Liver (tissue), 9 donors: ENCODE results near the gene LTB4R2. TPM values are rescaled to one million over a fixed set of nuclear protein-coding genes. Genes with fewer than 3 reads are reported as not detected.
A peak's percentile ranks its signal among the peaks of the same experiment; 100 is the strongest.

ENCODE experiments used
- DNase-seq: peaks from one replicate; pipeline ENCODE4 v3.0.0-alpha.2; 2017; ENCODE audit warnings: low spot score
- H3K27ac ChIP-seq, 2 donors: one replicate each; pipeline ENCODE4 v1.7.0; 2013; ENCODE audit warnings: inconsistent platforms in 2 of 2, low read length in 2 of 2, control low read depth in 1 of 2, low read depth in 1 of 2, mild to moderate bottlenecking in 1 of 2
- H3K27me3 ChIP-seq, 4 donors: one replicate each; pipeline versions ENCODE4 v1.6.1 to v1.7.0; 2013; ENCODE audit warnings: low read length in 3 of 4, inconsistent platforms in 1 of 4, mild to moderate bottlenecking in 1 of 4, moderate library complexity in 1 of 4; ENCODE audit not compliant: control insufficient read depth in 4 of 4, insufficient read depth in 4 of 4
- H3K36me3 ChIP-seq, 4 donors: one replicate each; pipeline versions ENCODE4 v1.6.1 to v1.7.0; 2013; ENCODE audit warnings: low read length in 3 of 4, mild to moderate bottlenecking in 3 of 4, low read depth in 1 of 4, moderate library complexity in 1 of 4; ENCODE audit not compliant: control insufficient read depth in 4 of 4, insufficient read depth in 3 of 4
- H3K4me1 ChIP-seq, 4 donors: one replicate each; pipeline versions ENCODE4 v1.6.1 to v1.7.0; 2013; ENCODE audit warnings: low read length in 3 of 4, mild to moderate bottlenecking in 3 of 4, moderate library complexity in 1 of 4; ENCODE audit not compliant: control insufficient read depth in 4 of 4, insufficient read depth in 4 of 4
- H3K4me3 ChIP-seq, 3 donors: one replicate each; pipeline versions ENCODE4 v1.6.1 to v1.7.0; 2013; ENCODE audit warnings: low read length in 3 of 3, control low read depth in 1 of 3, low read depth in 1 of 3, mild to moderate bottlenecking in 1 of 3
- H3K9ac ChIP-seq, 2 donors: one replicate each; pipeline ENCODE4 v1.7.0; 2013; ENCODE audit warnings: low read length in 2 of 2, mild to moderate bottlenecking in 2 of 2, moderate library complexity in 2 of 2, control low read depth in 1 of 2, low read depth in 1 of 2
- H3K9me3 ChIP-seq, 4 donors: one replicate each; pipeline versions ENCODE4 v1.6.1 to v1.7.0; 2013; ENCODE audit warnings: low read length in 3 of 4; ENCODE audit not compliant: control insufficient read depth in 4 of 4
- ATF3 ChIP-seq: IDR thresholded peaks from 2 replicates; pipeline ENCODE4 v1.6.1; 2016; ENCODE audit warnings: antibody characterized with exemption
- CTCF ChIP-seq: fragments of 150-350 bp; IDR thresholded peaks from 2 replicates; pipeline ENCODE4 v1.5.1; 2017; ENCODE audit warnings: improper control_type of control experiment, low read depth, low read length; ENCODE audit not compliant: missing input control
- EGR1 ChIP-seq, 2 donors: IDR thresholded peaks; 2 replicates each; pipeline ENCODE4 v1.6.1; 2016 to 2018; ENCODE audit warnings: antibody characterized with exemption in 2 of 2, low read depth in 2 of 2
- FOXA1 ChIP-seq: IDR thresholded peaks from 2 replicates; pipeline ENCODE4 v1.6.1; 2016; ENCODE audit warnings: antibody characterized with exemption
- FOXA2 ChIP-seq: IDR thresholded peaks from 2 replicates; pipeline ENCODE4 v1.6.1; 2016; ENCODE audit warnings: antibody characterized with exemption
- GABPA ChIP-seq, 2 donors: IDR thresholded peaks in 1 of 2; conservative IDR thresholded peaks in 1 of 2; 2 replicates each; pipeline ENCODE4 v1.6.1; 2016; ENCODE audit warnings: antibody characterized with exemption in 2 of 2, mild to moderate bottlenecking in 1 of 2, moderate library complexity in 1 of 2
- HNF4A ChIP-seq, 2 donors: conservative IDR thresholded peaks; 2 replicates each; pipeline ENCODE4 v1.6.1; 2016; ENCODE audit warnings: antibody characterized with exemption in 2 of 2, mild to moderate bottlenecking in 2 of 2
- HNF4G ChIP-seq: IDR thresholded peaks from 2 replicates; pipeline ENCODE4 v1.6.1; 2016; ENCODE audit warnings: antibody characterized with exemption
- JUND ChIP-seq, 2 donors: IDR thresholded peaks; 2 replicates each; pipeline ENCODE4 v1.6.1; 2016; ENCODE audit warnings: antibody characterized with exemption in 2 of 2
- MAX ChIP-seq: IDR thresholded peaks from 2 replicates; pipeline ENCODE4 v1.6.1; 2016; ENCODE audit warnings: antibody characterized with exemption
- NR2F2 ChIP-seq: IDR thresholded peaks from 2 replicates; pipeline ENCODE4 v1.6.1; 2016; ENCODE audit warnings: antibody characterized with exemption
- RAD21 ChIP-seq, 2 donors: IDR thresholded peaks; 2 replicates each; pipeline ENCODE4 v1.6.1; 2016; ENCODE audit warnings: antibody characterized with exemption in 2 of 2, mild to moderate bottlenecking in 2 of 2
- REST ChIP-seq: IDR thresholded peaks from 2 replicates; pipeline ENCODE4 v1.6.1; 2016; ENCODE audit warnings: antibody characterized with exemption, mild to moderate bottlenecking
- RXRA ChIP-seq, 2 donors: IDR thresholded peaks; 2 replicates each; pipeline ENCODE4 v1.6.1; 2017 to 2018; ENCODE audit warnings: antibody characterized with exemption in 2 of 2, mild to moderate bottlenecking in 1 of 2
- SP1 ChIP-seq: IDR thresholded peaks from 2 replicates; pipeline ENCODE4 v1.6.1; 2018; ENCODE audit warnings: antibody characterized with exemption, mild to moderate bottlenecking
- TAF1 ChIP-seq: conservative IDR thresholded peaks from 2 replicates; pipeline ENCODE4 v1.6.1; 2016; ENCODE audit warnings: antibody characterized with exemption, mild to moderate bottlenecking
- YY1 ChIP-seq: IDR thresholded peaks from 2 replicates; pipeline ENCODE4 v1.6.1; 2016; ENCODE audit warnings: antibody characterized with exemption, mild to moderate bottlenecking
- ZBTB33 ChIP-seq: IDR thresholded peaks from 2 replicates; pipeline ENCODE4 v1.6.1; 2016; ENCODE audit warnings: antibody characterized with exemption
- WGBS: extraction: QIAGEN DNeasy Blood & Tissue Kit; methylation state at CpG from one replicate; pipeline ENCODE4 v1.1.7; 2013; 5-methylcytosine and 5-hydroxymethylcytosine counted together
- polyA plus RNA-seq, 2 donors: library from polyadenylated mRNA; stranded (reverse) in 1 of 2; unstranded in 1 of 2; fragments of 200-250 nt in 1 of 2; fragments of >200 nt in 1 of 2; fragmentation: Nextera tagmentation in 1 of 2; extraction: Ambion mirVana in 1 of 2; gene quantifications; one replicate each; pipeline versions ENCODE4 v1.2.1 to v1.2.3, GENCODE V29; 2013 to 2015
- total RNA-seq, 2 donors: library from RNA; depleted of rRNA; stranded (reverse); fragments of >200 nt; gene quantifications; one replicate each; pipeline ENCODE4 v1.2.3, GENCODE V29; 2014
- donor health status: healthy.
- donor health status: healthy.
- donor health status: healthy.
- donor health status: healthy.
- donor health status: healthy.

Gene LTB4R2
- total and polyA plus RNA-seq, 4 donors: 0.28 to 11.3 (median 1.9) TPM

- Histone ChIP-seq H3K27ac (peak within 1 kb of the TSS; percentile 90 to 94), H3K9ac (peak within 1 kb of the TSS; percentile 71 to 80), H3K4me1 (peaks cover 8 to 82% (median 69%) of the 10 kb centered on the region in 4 donors), H3K36me3 (peaks cover 7 to 40% (median 30%) of the 10 kb centered on the region in 4 donors), H3K4me3 (peak within 1 kb of the TSS; percentile 80 to 86 (median 83)), H3K27me3 (no peaks in the 10 kb centered on the region), H3K9me3 (no peaks in the 10 kb centered on the region)
- WGBS: under 1% methylated on average over 75 of the region's 75 CpGs
- TF ChIP-seq SP1: peak; percentile 74
- peak; percentile 48 for TF ChIP-seq FOXA1
- TF ChIP-seq HNF4A (conservative IDR thresholded peaks at IDR 0.05): peak; percentile 69 to 87
- TF ChIP-seq ATF3: no peak
- TF ChIP-seq REST: peak; percentile 91
- TF ChIP-seq CTCF: no peak
- TF ChIP-seq YY1: peak; percentile 65
- peak; percentile 27 to 58 for TF ChIP-seq RXRA (IDR thresholded peaks at IDR 0.05)
- peak; percentile 10 to 38 for TF ChIP-seq RAD21 (IDR thresholded peaks at IDR 0.05)
- peak in 1 of 2 donors; percentile 61 for TF ChIP-seq GABPA (IDR thresholded peaks at IDR 0.05 in 1 of 2, conservative IDR thresholded peaks at IDR 0.05 in 1 of 2)
- TF ChIP-seq TAF1: no peak
- TF ChIP-seq JUND (IDR thresholded peaks at IDR 0.05): peak in 1 of 2 donors; percentile 66
- no peak for TF ChIP-seq NR2F2
- peak in 1 of 2 donors; percentile 24 for TF ChIP-seq EGR1 (IDR thresholded peaks at IDR 0.05; ENCODE audit: low read depth in 2 of 2)
- peak; percentile 81 for TF ChIP-seq MAX
- no peak for TF ChIP-seq ZBTB33
- TF ChIP-seq FOXA2: no peak
- no peak for TF ChIP-seq HNF4G
- DNase-seq: peak; percentile 98
Measured at GRCh38 chr14:24299255-24300191, 10.4 kb upstream of the LTB4R2 start, which contains the start of the genes DHRS1 and NOP9. DHRS1 (minus strand) TSS chr14:24299780; CDS start chr14:24299106, 674 bp downstream. NOP9 (plus strand) TSS chr14:24299850; CDS start chr14:24299955, 105 bp downstream.
